Measurements from ENCODE around the gene LSM3. TPM values are rescaled to one million over a fixed set of nuclear protein-coding genes. Genes with fewer than 3 reads are reported as not detected.
A peak's percentile ranks its signal among the peaks of the same experiment; 100 is the strongest.

Gene LSM3
- total RNA-seq, 1 experiment from 2014 or later, result 10.2 TPM

- Mint-ChIP-seq H3K4me3 (ENCODE audit: unreplicated experiment) (no peak overlapping the region), H3K27me3 (ENCODE audit: insufficient read depth, unreplicated experiment) (no peaks in the 10 kb centered on the region)
Measured at GRCh38 chr3:14235003-14235911, 56.6 kb downstream of the LSM3 start.

GRCh38 chr3:14235912-14236295 is 57.3 kb downstream of the LSM3 start:
- Mint-ChIP-seq H3K4me1 (ENCODE audit: insufficient read depth, unreplicated experiment) (peaks cover 15% of the 10 kb centered on the region), H3K27me3 (ENCODE audit: insufficient read depth, unreplicated experiment) (no peaks in the 10 kb centered on the region), H3K27ac (ENCODE audit: low read depth, unreplicated experiment) (no peak overlapping the region), H3K36me3 (ENCODE audit: insufficient read depth, unreplicated experiment) (no peaks in the 10 kb centered on the region), H3K9me3 (ENCODE audit: unreplicated experiment) (peaks cover 8% of the 10 kb centered on the region), H3K4me3 (ENCODE audit: unreplicated experiment) (no peak overlapping the region)
- no peak for DNase-seq (ENCODE audit: unreplicated experiment)
- ChIA-PET POLR2A (interaction anchor here (0.7 to 2.0 kb wide), 3 partner anchors 14 to 57 kb away, joined by 3 to 13 read pairs (median 5); partner anchors contain the start of genes LSM3 and XPC), CTCF (interaction anchor here (0.6 to 3.1 kb wide), 4 partner anchors 15 to 232 kb away, joined by 3 to 21 read pairs (median 4); no protein-coding TSS in a partner anchor)
- intact Hi-C loops (cut with micrococcal nuclease), result no loop called here
- no peak for TF ChIP-seq CTCF (IDR thresholded peaks at IDR 0.05; ENCODE audit: unreplicated experiment)
- BruUV-seq (replicated peaks), result no TSS peak

More at GRCh38 chr3:14235003-14235911, 56.6 kb downstream of the LSM3 start:
- POLR2A ChIA-PET, result interaction anchor here (0.6 to 2.0 kb wide), 9 partner anchors 11 to 93 kb away, joined by 3 to 13 read pairs (median 5); partner anchors contain the start of genes LSM3 and XPC
- CTCF ChIA-PET, result interaction anchor here (0.6 to 3.1 kb wide), 4 partner anchors 26 to 1579 kb away, joined by 3 to 21 read pairs (median 4); no protein-coding TSS in a partner anchor
- Mint-ChIP-seq H3K36me3 (ENCODE audit: insufficient read depth, unreplicated experiment) (no peaks in the 10 kb centered on the region), H3K9me3 (ENCODE audit: unreplicated experiment) (peaks cover 8% of the 10 kb centered on the region), H3K4me1 (ENCODE audit: insufficient read depth, unreplicated experiment) (peaks cover 15% of the 10 kb centered on the region), H3K27ac (ENCODE audit: low read depth, unreplicated experiment) (peak overlapping the region; percentile 68)
- DNase-seq (ENCODE audit: unreplicated experiment), result peak; percentile 80
- intact Hi-C loops (cut with micrococcal nuclease), result no loop called here
- BruUV-seq (replicated peaks), result no TSS peak
- no peak for TF ChIP-seq CTCF (IDR thresholded peaks at IDR 0.05; ENCODE audit: unreplicated experiment)

- DNase-seq (ENCODE audit: unreplicated experiment), result no peak
- intact Hi-C loops (cut with micrococcal nuclease), result no loop called here
- Mint-ChIP-seq H3K4me3 (ENCODE audit: unreplicated experiment) (no peak overlapping the region), H3K27me3 (ENCODE audit: insufficient read depth, unreplicated experiment) (no peaks in the 10 kb centered on the region), H3K27ac (ENCODE audit: low read depth, unreplicated experiment) (no peak overlapping the region), H3K4me1 (ENCODE audit: insufficient read depth, unreplicated experiment) (peaks cover 15% of the 10 kb centered on the region), H3K36me3 (ENCODE audit: insufficient read depth, unreplicated experiment) (no peaks in the 10 kb centered on the region), H3K9me3 (ENCODE audit: unreplicated experiment) (peaks cover 8% of the 10 kb centered on the region)
- no peak for TF ChIP-seq CTCF (IDR thresholded peaks at IDR 0.05; ENCODE audit: unreplicated experiment)
- POLR2A ChIA-PET, result interaction anchor here (0.9 to 2.0 kb wide), 3 partner anchors 16 to 58 kb away, joined by 4 to 13 read pairs (median 5); partner anchors contain the start of genes LSM3 and XPC
- CTCF ChIA-PET, result interaction anchor here (1.0 to 3.2 kb wide), 5 partner anchors 14 to 684 kb away, joined by 3 to 21 read pairs (median 3); no protein-coding TSS in a partner anchor
- BruUV-seq (replicated peaks), result no TSS peak
Measured at GRCh38 chr3:14236902-14237301, 58.3 kb downstream of the LSM3 start.

- no peak for TF ChIP-seq CTCF (IDR thresholded peaks at IDR 0.05; ENCODE audit: unreplicated experiment)
- Mint-ChIP-seq H3K36me3 (ENCODE audit: insufficient read depth, unreplicated experiment) (no peaks in the 10 kb centered on the region), H3K27me3 (ENCODE audit: insufficient read depth, unreplicated experiment) (no peaks in the 10 kb centered on the region), H3K9me3 (ENCODE audit: unreplicated experiment) (peaks cover 8% of the 10 kb centered on the region), H3K27ac (ENCODE audit: low read depth, unreplicated experiment) (no peak overlapping the region), H3K4me1 (ENCODE audit: insufficient read depth, unreplicated experiment) (peaks cover 15% of the 10 kb centered on the region), H3K4me3 (ENCODE audit: unreplicated experiment) (no peak overlapping the region)
- DNase-seq (ENCODE audit: unreplicated experiment), result no peak
- CTCF ChIA-PET, result interaction anchor here (1.1 to 3.4 kb wide), 5 partner anchors 24 to 683 kb away, joined by 3 to 12 read pairs (median 6); no protein-coding TSS in a partner anchor
- intact Hi-C loops (cut with micrococcal nuclease), result no loop called here
- no TSS peak for BruUV-seq (replicated peaks)
- POLR2A ChIA-PET, result interaction anchor here (0.9 kb wide), 1 partner anchor 15 kb away, joined by 4 read pairs; no protein-coding TSS in a partner anchor
Measured at GRCh38 chr3:14237457-14237856, 58.8 kb downstream of the LSM3 start.

All from MCF 10A (cell line).